Kidney tubule cell (primary cell): ENCODE measurements around the gene TAF4B.
"Not testable (repeated sequence)": the region's sequence is repeated elsewhere in the genome, so short reads cannot be mapped to it uniquely, and the experiment has no call there.

Experiments used
- DNase-seq: peaks from one replicate; pipeline ENCODE4 v3.0.0-alpha.2; 2018; ENCODE audit warnings: low spot score

The TAF4B gene

GRCh38 chr18:26381555-26381954 is 155.3 kb downstream of the TAF4B start:
- not testable (repeated sequence) for DNase-seq

- peak; percentile 71 for DNase-seq
These were observed 157.4 kb downstream of the TAF4B start for GRCh38 chr18:26383454-26384270.

- peak; percentile 39 for DNase-seq
These were observed 159.8 kb downstream of the TAF4B start for GRCh38 chr18:26386002-26386401.

- no peak for DNase-seq
These were observed 160.2 kb downstream of the TAF4B start for GRCh38 chr18:26386441-26386840.

- DNase-seq, result no peak
These were observed 167.9 kb downstream of the TAF4B start for GRCh38 chr18:26394047-26394654.

GRCh38 chr18:26397019-26397418 is 170.8 kb downstream of the TAF4B start:
- DNase-seq, result no peak

- no peak for DNase-seq
These were observed 177.2 kb downstream of the TAF4B start for GRCh38 chr18:26403491-26403890.

- peak; percentile 84 for DNase-seq
These were observed 179.1 kb downstream of the TAF4B start for GRCh38 chr18:26405190-26405801.

- no peak for DNase-seq
These were observed 180.1 kb downstream of the TAF4B start for GRCh38 chr18:26406324-26406723.

- peak; percentile 16 for DNase-seq
These were observed 180.7 kb downstream of the TAF4B start for GRCh38 chr18:26406854-26407517.

GRCh38 chr18:26407736-26408601 is 181.7 kb downstream of the TAF4B start:
- DNase-seq, result no peak

GRCh38 chr18:26409091-26409490 is 182.8 kb downstream of the TAF4B start:
- DNase-seq, result no peak

GRCh38 chr18:26414901-26415440 is 188.7 kb downstream of the TAF4B start:
- DNase-seq, result no peak

GRCh38 chr18:26415631-26416030 is 189.4 kb downstream of the TAF4B start:
- no peak for DNase-seq

GRCh38 chr18:26416652-26417150 is 190.5 kb downstream of the TAF4B start:
- no peak for DNase-seq

GRCh38 chr18:26417190-26417589 is 190.9 kb downstream of the TAF4B start:
- DNase-seq, result no peak

GRCh38 chr18:26418225-26418624 is 192.0 kb downstream of the TAF4B start:
- DNase-seq, result no peak

GRCh38 chr18:26419746-26420145 is 193.5 kb downstream of the TAF4B start:
- DNase-seq, result no peak

GRCh38 chr18:26421503-26421902 is 195.3 kb downstream of the TAF4B start:
- DNase-seq, result no peak

- no peak for DNase-seq
These were observed 195.7 kb downstream of the TAF4B start for GRCh38 chr18:26421931-26422330.
